Measurements from ENCODE around the gene GRIP1.

Gene GRIP1

DNA sequence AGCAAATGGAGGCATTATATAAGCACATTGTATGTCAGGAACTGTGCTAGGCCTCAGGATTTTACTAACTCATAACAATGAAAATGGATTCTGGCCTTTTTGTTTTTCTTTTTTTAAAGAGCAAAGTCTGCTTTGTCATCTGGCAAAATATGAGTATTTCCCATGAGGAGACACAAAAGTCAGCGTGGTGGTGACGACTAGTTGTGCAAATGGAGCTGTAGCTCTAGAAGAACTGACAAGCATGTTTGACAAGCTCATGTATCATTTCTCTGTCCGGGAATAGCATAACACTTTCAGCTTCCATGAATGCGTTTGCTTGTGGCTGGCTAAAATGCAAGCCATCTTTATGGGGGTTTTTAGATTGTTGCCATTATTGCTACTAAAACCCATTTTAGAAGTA, 248.8 kb downstream of the GRIP1 start:
- no peak for ATAC-seq

DNA sequence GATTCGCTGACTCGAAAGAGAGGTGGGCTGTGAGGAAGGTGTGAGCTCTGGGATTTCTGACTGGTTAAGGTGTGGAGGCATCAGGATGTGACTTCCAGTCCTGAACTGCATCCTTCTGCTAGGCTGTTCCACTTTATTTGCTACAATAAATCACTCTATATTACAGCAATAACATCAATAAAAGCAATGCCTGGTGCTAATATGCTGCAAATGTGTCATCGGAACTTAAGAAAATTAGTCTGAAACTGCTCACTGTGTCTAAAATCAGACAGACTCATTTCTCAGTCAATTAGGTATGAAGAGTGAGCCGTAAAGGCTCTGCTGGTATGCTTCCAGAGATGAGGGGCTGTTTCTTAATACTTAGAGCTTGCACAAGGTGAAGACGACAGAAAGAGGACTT, 250.0 kb downstream of the GRIP1 start:
- ATAC-seq: no peak

- no peak for ATAC-seq
These were observed 250.6 kb downstream of the GRIP1 start for GRCh38 chr12:66428261-66428660.

- no peak for ATAC-seq
These were observed 252.2 kb downstream of the GRIP1 start for GRCh38 chr12:66426696-66427095.

GRCh38 chr12:66423266-66423665, 255.6 kb downstream of the GRIP1 start:
- no peak for ATAC-seq

DNA sequence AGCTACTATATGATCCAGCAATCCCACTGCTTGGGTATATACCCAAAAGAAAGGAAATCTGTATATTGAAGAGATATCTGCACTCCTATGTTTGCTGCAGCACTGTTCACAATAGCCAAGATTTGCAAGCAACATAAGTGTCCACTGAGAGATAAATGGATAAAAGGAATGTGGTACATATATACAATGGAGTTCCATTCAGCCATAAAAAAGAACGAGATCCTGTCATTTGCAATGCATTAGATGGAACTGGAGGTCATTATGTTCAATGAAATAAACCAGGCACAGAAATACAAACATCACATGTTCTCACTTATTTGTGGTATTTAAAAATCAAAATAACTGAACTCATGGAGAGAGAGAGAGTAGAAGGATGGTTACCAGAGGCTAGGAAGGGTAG, 260.0 kb downstream of the GRIP1 start:
- no peak for ATAC-seq

GRCh38 chr12:66417217-66417616, 261.7 kb downstream of the GRIP1 start:
- no peak for ATAC-seq

DNA sequence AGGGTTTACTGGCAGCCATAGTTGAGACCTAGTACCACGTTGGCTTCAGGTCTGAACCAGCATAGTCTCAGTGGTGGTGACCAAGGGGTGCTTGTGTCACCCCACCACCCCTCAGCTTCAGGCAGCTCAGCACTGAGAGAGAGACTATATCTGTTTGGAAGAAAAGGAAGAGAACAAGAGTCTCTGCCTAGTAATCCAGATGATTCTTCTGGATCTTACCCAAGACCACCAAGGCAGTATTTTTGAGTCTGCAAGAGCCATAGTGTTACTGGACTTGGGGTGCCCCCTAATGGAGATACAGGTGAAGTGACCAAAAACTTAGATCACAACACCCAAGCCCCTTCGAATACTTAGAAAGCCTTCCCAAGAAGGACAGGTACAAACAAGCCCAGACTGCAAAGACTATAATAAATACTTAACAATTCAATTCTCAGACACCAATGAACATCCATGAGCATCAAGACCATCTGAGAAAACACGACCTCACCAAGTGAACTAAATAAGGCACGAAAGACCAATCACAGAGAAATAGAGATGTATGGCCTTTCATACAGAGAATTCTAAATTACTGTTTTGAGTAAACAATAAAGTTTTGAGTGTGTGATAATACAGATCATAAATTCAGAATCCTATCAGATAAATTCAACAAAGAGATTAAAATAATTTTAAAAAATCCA, 269.5 kb downstream of the GRIP1 start:
- ATAC-seq: no peak

DNA sequence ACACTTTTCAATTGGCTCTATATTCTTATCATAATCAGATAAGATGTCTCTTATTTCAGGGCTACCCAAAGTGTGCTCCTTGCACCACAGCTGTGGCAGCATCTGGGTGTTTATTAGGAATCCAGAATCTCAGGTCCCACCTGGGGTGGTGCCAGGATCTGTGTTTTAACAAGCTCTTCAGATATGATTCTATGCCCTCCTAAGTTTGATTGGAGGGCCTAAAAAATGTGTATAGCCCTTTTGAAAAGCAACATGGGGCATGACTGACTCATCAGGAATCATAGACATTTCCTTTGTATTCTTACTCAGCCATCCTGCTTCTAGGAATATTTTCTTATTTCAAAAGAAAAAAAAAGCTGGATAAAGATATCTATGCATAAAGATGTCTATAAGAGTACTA, 273.5 kb downstream of the GRIP1 start:
- no peak for ATAC-seq

GRCh38 chr12:66403746-66404145, 275.1 kb downstream of the GRIP1 start:
- ATAC-seq: no peak

- no peak for ATAC-seq
These were observed 279.0 kb downstream of the GRIP1 start for GRCh38 chr12:66399911-66400306.

GRCh38 chr12:66398931-66399910, 279.7 kb downstream of the GRIP1 start:
- ATAC-seq: no peak

DNA sequence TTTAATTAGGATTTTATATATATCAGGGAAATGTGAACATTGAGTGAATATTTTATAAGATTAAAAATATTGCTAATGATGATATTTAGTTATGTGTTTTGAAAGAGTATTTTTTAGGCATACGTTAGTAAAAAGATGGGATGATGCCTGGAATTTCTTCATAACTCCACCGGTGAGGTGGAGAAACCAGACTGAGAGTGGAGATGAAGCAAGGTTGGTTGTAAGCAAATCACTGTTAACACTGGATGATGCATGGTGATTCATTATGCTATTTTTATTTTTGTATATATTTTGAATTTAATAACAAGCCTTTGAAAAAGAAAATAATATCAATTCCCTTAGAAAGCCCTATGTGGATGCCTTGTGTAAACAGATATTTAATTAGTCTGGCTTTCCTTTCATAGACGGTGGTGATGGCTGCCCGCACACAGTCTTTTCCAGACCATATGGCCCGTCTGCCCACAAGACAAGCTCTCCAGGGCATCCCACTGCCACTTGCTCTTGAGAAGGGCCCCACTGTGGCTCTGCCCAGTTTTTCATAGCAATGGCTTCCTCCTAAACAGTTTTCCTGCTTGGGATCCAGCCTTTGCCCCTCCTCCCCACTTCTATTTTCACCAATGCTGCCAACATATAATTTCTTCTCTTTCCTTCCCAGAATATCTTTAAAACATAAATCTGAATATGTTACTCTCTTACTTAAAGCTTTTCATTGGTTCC, 281.1 kb downstream of the GRIP1 start:
- no peak for ATAC-seq

- ATAC-seq: no peak
These were observed 285.0 kb downstream of the GRIP1 start for GRCh38 chr12:66393890-66394289.

GRCh38 chr12:66392266-66392915, 286.5 kb downstream of the GRIP1 start:
- no peak for ATAC-seq

DNA sequence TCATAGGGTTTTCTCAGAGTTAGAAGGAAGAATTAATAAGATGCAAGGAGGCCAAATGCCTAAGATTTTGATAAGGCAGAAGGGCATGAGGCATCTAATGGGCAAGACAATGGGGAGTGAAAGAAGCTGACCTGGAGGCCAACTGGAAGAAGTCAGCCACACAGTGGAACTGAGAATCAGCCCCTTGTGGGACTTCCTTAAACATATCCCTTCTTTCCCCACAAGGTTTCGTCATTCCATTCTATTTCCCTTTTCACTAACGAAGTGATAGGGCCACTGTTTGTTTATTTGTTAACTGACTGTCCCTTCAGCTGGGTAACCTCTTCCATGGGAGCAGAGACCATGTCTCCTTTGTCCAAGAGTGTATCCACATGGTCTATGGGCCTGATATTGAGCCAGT, 290.4 kb downstream of the GRIP1 start:
- no peak for ATAC-seq

DNA sequence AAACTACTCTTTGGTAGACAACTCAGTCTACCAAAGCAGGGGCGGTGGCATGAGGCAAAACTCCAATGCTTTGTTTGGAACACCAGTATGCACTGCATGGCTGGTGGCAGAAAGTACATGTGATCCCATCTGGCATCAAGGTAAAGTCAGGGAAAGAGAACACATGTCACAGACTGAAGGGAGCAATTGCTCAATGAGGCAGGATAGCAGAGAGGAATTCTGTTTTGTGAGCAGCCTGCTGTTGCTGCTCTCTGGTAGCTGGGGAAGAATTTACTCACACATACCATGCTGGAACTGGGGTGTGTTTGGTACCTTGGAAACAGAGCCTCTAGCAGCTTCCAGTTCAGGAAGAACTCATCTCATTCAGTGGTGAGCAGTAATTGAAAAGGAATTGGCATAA, 291.8 kb downstream of the GRIP1 start:
- no peak for ATAC-seq

- ATAC-seq: no peak
These were observed 297.9 kb downstream of the GRIP1 start for GRCh38 chr12:66380769-66381535.

- no peak for ATAC-seq
These were observed 299.3 kb downstream of the GRIP1 start for GRCh38 chr12:66379616-66380015.

DNA sequence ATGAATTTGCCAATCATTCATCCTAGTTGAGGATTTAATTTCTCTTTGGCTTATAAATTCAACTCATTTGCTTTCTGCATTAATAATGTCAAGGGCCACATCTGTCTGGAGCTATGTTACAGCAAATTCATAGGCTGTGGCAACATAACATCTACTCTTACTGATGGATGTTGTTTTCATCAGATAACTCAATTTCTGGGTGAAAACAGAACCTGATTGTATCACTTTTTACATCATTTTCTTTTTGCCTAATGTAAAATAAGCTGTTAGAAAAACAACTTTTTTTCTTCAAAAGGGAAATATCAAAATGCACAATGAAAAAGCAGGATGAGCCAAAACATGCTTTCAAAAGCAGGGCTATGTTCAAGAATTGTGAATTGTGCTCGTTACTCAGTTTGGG, 303.3 kb downstream of the GRIP1 start:
- no peak for ATAC-seq

GRCh38 chr12:66371982-66372381, 306.9 kb downstream of the GRIP1 start:
- ATAC-seq: no peak

GRCh38 chr12:66367015-66367667, 311.7 kb downstream of the GRIP1 start:
- no peak for ATAC-seq

All from activated CD4-positive, CD25-positive, alpha-beta regulatory T cell treated with anti-CD3 and anti-CD28 coated beads, Interleukin-2, amount 50 U/mL, for 24 hours (primary cell).